SK-N-MC (cell line): ENCODE data around the gene SEC61G.

Source experiments
- DNase-seq: peaks from one replicate; pipeline ENCODE4 v3.0.0-alpha.2; 2011; ENCODE audit warnings: low read depth, low spot score
- H3K27ac ChIP-seq: fragments of 200-600 bp; sonication (generic); 2 replicates; pipeline ENCODE4 v1.5.1; 2016; ENCODE audit warnings: mixed run types
- H3K36me3 ChIP-seq: fragments of 200-600 bp; sonication (generic); 2 replicates; pipeline ENCODE4 v1.6.1; 2017; ENCODE audit warnings: antibody characterized with exemption, low read length, mixed read lengths; ENCODE audit not compliant: insufficient read depth
- H3K4me3 ChIP-seq: fragments of 200-600 bp; sonication (generic); 2 replicates; pipeline ENCODE4 v1.5.1; 2016
- H3K9ac ChIP-seq: fragments of 200-600 bp; sonication (generic); 2 replicates; pipeline ENCODE4 v1.8.0; 2017; ENCODE audit warnings: mixed run types, mixed read lengths; ENCODE audit not compliant: insufficient read length
- H3K9me3 ChIP-seq: fragments of 200-600 bp; sonication (generic); 2 replicates; pipeline ENCODE4 v1.6.1; 2017; ENCODE audit warnings: low read depth, mild to moderate bottlenecking, antibody characterized with exemption, low read length, moderate library complexity, mixed read lengths
- EZH2 ChIP-seq: fragments of 200-600 bp; sonication (generic); IDR thresholded peaks from one replicate; pipeline ENCODE4 v1.6.1; 2017; ENCODE audit warnings: antibody characterized with exemption
- FOXP2 ChIP-seq: optimal IDR thresholded peaks from 2 replicates; pipeline ENCODE3; 2011; ENCODE audit warnings: mild to moderate bottlenecking, moderate library complexity; ENCODE audit not compliant: insufficient read depth; ENCODE audit errors: extremely low read length, control extremely low read depth
- POLR2AphosphoS5 ChIP-seq: IDR thresholded peaks from 2 replicates; pipeline ENCODE4 v1.6.1; 2012; ENCODE audit warnings: mild to moderate bottlenecking, low read depth, low read length, borderline replicate concordance

Gene SEC61G

DNA sequence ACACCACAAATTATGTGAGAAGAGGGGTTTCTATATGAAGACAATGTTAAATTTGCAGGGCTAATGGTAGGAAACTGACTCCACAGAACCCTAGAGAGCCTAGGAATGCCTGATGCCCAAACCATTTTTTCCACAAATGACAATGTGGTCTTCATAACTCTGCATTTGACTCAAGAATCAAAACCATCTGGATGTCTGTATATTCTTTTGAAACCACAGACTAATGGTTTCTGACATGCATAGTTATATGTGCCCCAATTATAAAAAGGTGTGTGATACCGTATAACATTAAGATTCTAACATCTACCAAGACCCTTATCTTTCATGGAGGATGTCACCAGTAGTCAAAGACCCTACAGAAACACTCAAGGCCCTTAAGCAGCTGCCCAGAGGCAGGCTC lies 20.3 kb downstream of the SEC61G start:
- H3K27ac ChIP-seq, result no peak overlapping the region
- DNase-seq, result no peak
- H3K36me3 ChIP-seq, result no peaks in the 10 kb centered on the region
- H3K9ac ChIP-seq, result no peak overlapping the region
- TF ChIP-seq POLR2AphosphoS5 (no peak), FOXP2 (no peak), EZH2 (no peak)
- H3K4me3 ChIP-seq, result no peak overlapping the region
- no peaks in the 10 kb centered on the region for H3K9me3 ChIP-seq

DNA sequence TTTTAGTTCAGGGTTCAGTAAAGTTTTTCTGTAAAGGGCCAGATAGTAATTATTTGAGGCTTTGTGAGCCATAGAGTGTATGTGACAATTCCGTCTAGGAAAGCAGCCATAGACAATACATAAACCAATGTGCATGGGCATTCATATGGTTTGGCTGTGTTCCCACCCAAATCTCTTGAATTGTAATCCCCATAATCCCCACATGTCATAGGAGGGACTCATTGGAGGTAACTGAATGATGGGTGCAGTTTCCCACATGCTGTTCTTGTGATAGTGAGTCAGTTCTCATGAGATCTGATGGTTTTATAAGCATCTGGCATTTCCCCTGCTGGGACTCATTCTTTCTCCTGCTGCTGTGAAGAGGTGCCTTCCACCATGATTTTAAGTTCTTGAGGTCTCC lies 29.9 kb downstream of the SEC61G start:
- Histone ChIP-seq H3K27ac (no peak overlapping the region), H3K4me3 (no peak overlapping the region), H3K36me3 (no peaks in the 10 kb centered on the region), H3K9ac (no peak overlapping the region), H3K9me3 (no peaks in the 10 kb centered on the region)
- TF ChIP-seq POLR2AphosphoS5 (no peak), EZH2 (no peak)
- no peak for DNase-seq

DNA sequence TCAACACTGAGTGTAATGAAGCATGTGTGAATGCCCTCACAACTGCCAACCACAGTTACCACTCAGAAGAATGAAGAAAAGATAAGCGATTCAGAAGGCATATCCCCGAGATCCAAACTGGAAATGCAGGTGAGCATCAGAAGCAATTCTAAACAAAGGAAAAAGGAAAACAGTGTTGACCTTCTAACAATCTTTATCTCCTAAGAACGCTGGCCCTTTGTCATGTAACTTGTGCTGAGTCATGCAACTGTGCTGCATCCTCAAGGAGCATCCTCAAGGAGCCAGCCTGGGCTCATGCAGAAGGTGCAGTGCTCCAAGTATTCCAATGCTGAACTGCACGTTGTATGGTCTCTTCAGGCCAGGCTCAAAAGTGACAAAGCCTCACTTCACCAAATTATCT lies 30.6 kb downstream of the SEC61G start:
- H3K9me3 ChIP-seq, result no peaks in the 10 kb centered on the region
- DNase-seq, result no peak
- no peaks in the 10 kb centered on the region for H3K36me3 ChIP-seq
- H3K4me3 ChIP-seq, result no peak overlapping the region
- no peak overlapping the region for H3K27ac ChIP-seq
- TF ChIP-seq EZH2 (no peak), POLR2AphosphoS5 (no peak), FOXP2 (no peak)
- no peak overlapping the region for H3K9ac ChIP-seq

DNA sequence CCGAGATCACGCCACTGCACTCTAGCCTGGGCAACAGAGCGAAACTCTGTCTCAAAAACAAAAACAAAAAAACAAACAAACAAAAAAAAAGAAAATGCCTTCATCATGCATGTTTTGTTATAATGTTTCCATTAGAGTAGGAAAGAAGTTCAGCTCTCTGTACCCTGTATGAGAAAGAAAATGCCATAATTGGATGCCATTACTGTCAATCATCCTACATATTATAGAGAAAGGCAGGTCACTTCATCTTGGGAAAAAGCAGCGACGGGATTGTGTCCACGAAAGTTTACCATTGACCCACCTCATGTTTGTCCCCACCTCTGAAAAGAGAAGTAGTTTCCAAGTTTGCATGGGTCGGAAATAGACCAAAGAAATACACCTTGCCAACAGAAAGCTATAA lies 33.8 kb downstream of the SEC61G start:
- Histone ChIP-seq H3K36me3 (no peaks in the 10 kb centered on the region), H3K9me3 (no peaks in the 10 kb centered on the region), H3K4me3 (no peak overlapping the region), H3K27ac (no peak overlapping the region), H3K9ac (no peak overlapping the region)
- DNase-seq, result no peak
- TF ChIP-seq EZH2 (no peak), POLR2AphosphoS5 (no peak), FOXP2 (no peak)

DNA sequence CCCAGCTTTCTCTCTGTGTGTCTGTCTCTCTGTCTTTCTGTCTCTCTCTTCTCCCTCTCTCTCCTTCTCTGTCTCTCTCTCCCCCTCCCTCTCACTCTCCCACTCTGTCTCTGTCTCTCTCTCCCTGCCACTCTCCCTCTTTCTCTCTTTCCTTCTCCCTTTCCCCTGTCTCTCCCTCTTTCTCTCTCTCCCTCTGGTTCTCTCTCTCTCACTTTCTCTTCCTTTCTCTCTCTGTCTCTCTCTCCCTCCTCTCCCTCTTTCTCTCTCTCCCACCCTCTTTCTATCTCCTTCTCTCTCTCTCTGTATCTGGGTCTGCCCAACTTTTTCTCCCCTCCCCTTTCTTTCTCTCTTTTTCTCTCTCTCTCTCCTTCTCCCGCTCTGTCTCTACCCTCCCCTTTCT lies 36.5 kb downstream of the SEC61G start:
- TF ChIP-seq FOXP2, result no peak
- Histone ChIP-seq H3K9ac (no peak overlapping the region), H3K4me3 (no peak overlapping the region), H3K27ac (no peak overlapping the region), H3K9me3 (no peaks in the 10 kb centered on the region), H3K36me3 (no peaks in the 10 kb centered on the region)
- DNase-seq, result no peak

DNA sequence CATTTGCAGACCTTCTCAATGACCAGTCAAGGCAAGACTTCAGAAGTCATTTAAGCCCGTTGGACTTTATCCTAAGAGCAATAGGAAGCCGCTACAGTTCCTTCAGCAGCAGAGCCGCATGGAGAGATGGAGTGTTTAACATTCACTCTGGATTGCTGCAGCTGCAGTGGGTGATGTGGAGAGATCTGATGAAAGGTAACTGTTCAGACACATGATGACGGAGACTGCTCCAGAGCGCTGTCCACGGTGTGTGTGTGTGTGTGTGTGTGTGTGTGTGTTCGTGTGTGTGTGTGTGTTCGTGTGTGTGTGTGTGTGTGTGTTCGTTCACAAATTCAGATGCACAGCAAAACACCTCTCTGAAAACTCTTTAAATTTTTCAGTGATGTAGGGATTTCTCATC lies 37.0 kb downstream of the SEC61G start:
- Histone ChIP-seq H3K4me3 (no peak overlapping the region), H3K27ac (no peak overlapping the region), H3K9me3 (no peaks in the 10 kb centered on the region), H3K9ac (no peak overlapping the region), H3K36me3 (no peaks in the 10 kb centered on the region)
- DNase-seq, result no peak
- no peak for TF ChIP-seq FOXP2
- TF ChIP-seq POLR2AphosphoS5, result no peak
- no peak for TF ChIP-seq EZH2

DNA sequence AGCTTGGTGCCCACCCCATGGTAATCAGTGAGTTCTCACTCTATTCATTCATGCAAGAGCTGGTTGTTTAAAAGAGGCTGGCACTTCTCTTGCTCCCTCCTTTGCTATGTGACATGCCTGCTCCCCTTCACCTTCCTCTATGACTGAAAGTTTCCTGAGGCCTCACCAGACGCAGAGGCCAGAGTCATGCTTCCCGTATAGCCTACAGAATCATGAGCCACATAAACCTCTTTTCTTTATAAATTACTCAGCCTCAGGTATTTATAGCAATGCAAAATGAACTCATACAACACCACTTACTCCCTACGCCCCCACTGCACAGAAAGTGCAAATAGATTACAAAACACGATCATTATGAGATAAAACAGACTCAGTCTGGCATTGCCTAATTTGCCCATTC lies 39.0 kb downstream of the SEC61G start:
- Histone ChIP-seq H3K9ac (no peak overlapping the region), H3K4me3 (no peak overlapping the region), H3K36me3 (no peaks in the 10 kb centered on the region), H3K27ac (no peak overlapping the region), H3K9me3 (no peaks in the 10 kb centered on the region)
- DNase-seq, result no peak
- TF ChIP-seq FOXP2 (no peak), EZH2 (no peak), POLR2AphosphoS5 (no peak)

DNA sequence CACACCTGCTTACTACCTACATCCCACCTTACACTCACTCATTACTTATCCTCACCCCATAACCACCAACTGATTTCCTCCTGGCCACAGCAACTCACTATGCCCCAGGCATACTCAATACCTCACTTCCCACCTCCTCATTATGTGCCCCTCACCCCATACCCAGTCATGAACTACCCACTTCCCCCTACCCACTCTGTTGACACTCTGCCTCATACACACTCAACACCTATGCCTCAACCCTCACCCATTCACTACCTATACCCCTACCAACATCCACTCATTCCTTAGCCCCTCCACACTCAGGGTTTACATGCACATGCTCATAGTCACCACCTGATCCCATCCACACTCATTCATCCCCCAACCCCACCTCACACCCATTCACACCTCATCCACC lies 39.6 kb downstream of the SEC61G start:
- H3K36me3 ChIP-seq, result no peaks in the 10 kb centered on the region
- no peak for DNase-seq
- H3K4me3 ChIP-seq, result no peak overlapping the region
- TF ChIP-seq POLR2AphosphoS5 (no peak), FOXP2 (no peak), EZH2 (no peak)
- no peak overlapping the region for H3K27ac ChIP-seq
- H3K9ac ChIP-seq, result no peak overlapping the region
- H3K9me3 ChIP-seq, result no peaks in the 10 kb centered on the region

DNA sequence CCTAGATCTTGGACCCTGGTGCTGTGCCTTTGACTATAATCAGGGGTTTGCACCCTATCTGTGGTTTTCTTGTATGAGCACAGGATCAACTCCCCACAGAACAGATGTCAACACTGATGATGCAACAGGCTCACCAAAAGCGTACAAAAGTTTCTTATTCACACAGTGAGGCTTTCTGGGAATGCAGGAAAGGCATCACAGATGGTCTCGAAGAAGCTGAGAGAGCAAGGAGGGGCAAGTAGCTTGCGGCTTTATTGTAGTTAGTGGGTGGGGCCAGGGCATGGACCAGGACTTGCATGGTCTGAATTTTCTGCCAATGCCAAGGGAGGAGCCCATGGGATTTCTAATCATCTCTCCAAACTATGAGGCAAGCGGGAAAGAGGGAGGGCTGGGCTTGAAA lies 46.2 kb downstream of the SEC61G start:
- no peak for DNase-seq
- TF ChIP-seq EZH2 (no peak), FOXP2 (no peak), POLR2AphosphoS5 (no peak)
- H3K9me3 ChIP-seq, result no peaks in the 10 kb centered on the region
- H3K36me3 ChIP-seq, result no peaks in the 10 kb centered on the region
- H3K27ac ChIP-seq, result no peak overlapping the region
- no peak overlapping the region for H3K9ac ChIP-seq
- H3K4me3 ChIP-seq, result no peak overlapping the region

DNA sequence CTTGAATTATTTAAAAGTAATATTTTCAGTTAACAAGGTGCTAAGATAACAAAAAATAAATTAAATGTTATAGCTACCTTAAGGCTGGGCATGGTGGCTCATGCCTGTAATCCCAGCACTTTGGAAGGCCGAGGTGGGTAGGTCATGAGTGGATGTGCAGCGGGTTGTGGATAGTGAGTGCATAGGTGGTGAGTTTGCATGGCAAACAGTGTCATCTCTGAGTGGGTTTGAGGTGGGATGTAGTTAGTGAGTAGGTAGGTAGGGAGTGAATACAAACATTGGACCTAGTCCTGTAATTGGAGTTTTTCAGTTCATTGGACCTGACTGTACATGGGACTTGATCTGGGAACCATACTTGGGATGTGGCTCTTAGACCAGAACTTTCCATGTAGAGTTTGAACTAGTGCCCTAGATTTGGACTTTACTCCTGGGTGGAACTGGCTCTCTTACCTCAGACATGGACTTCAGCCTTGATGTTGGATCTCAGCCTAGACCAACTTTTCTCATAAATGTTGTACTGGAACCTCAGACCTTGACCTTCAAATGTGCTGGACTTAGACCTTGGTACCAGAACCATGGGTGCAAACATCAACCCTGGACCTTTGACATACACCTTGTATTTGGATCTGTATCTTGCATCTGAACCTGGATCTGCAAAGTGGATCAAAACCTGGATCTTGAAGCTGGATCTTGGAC lies 47.0 kb downstream of the SEC61G start:
- no peak for TF ChIP-seq POLR2AphosphoS5
- TF ChIP-seq EZH2, result no peak
- no peak for TF ChIP-seq FOXP2
- no peak for DNase-seq
- Histone ChIP-seq H3K9ac (no peak overlapping the region), H3K36me3 (no peaks in the 10 kb centered on the region), H3K9me3 (no peaks in the 10 kb centered on the region), H3K27ac (no peak overlapping the region), H3K4me3 (no peak overlapping the region)
